AG10803 (cell line): ENCODE data around the gene ST6GALNAC2.
"Not testable (repeated sequence)": the region's sequence is repeated elsewhere in the genome, so short reads cannot be mapped to it uniquely, and the experiment has no call there.

Source experiments
- DNase-seq: peaks from one replicate; pipeline ENCODE4 v3.0.0; 2010; ENCODE audit warnings: low read depth
- H3K4me3 ChIP-seq: 2 replicates; pipeline ENCODE4 v1.5.1; 2011; ENCODE audit warnings: mild to moderate bottlenecking, low read length, control low read depth
- CTCF ChIP-seq: conservative IDR thresholded peaks from 2 replicates; pipeline ENCODE4 v1.5.1; 2011; ENCODE audit warnings: mild to moderate bottlenecking, low read length, control low read depth, inconsistent platforms

Gene ST6GALNAC2

DNA sequence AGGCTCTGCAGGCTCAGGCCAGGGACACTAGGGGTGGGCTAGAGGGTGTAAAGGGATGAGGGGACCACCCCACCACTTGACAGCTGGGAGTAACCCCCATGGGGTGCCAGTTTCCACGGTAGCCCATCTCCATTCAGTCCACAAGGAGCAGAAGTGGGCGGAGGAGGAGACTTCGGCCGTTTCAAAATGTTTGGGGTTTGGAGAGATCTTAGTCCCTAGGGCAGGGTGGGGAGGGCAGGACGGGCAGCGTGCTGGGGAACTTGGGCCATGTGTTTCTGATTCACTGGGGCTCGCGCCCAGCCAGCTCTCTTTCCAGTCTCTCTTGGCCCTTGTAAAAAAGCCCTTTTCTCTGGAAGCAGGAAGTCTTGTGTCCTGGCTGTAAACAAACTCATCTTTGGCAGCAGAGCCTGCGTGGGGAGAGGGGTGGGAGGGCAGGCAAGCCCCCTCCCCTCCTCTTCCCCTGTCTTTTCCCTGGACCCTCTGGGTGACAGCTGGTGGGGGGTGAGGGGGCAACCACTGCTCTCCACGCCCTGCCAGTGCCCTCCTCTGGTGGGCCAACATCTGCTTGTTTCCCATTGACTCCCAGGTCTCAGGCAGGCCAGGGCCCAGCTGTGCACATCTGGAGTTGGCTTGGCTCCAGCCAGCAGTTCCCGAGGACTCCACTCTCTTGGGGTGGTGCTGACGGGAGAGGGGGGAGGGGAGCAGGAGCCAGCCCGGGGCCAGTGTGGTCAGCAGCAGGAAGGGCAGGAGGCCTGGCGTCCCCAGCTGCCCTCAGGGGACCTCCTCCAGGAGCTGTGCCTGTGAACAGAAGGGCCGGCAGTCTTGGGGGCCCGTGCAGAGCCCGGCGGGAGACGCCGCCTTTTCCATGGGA, 56.2 kb downstream of the ST6GALNAC2 start:
- peak; percentile 38; the same call in 1 of the 2 replicates for TF ChIP-seq CTCF
- DNase-seq, result peak; percentile 95
- H3K4me3 ChIP-seq, result peak overlapping the region; percentile 26

GRCh38 chr17:76528528-76529223, 57.0 kb downstream of the ST6GALNAC2 start:
- no peak; the same call in 1 of the 2 replicates for TF ChIP-seq CTCF
- no peak overlapping the region for H3K4me3 ChIP-seq
- peak; percentile 31 for DNase-seq

DNA sequence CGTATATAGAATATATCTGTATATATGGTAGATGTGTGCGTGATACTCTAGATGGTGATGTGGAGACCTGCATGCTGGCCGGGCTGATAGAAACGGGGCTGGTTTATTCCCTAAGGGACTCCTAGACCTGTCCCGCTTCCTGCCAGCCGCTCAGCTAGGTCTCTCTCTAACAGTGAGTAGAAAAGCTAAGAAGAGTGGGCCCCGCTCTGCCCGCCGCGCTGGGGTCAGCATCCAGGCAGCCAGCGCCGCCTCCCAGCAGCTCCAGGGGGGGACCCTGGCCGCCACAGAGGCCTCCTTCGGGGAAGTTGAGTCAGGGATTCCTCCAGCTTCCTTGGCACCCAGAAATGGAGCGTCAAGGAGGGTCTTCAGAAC, 57.5 kb downstream of the ST6GALNAC2 start:
- DNase-seq, result no peak
- H3K4me3 ChIP-seq, result no peak overlapping the region
- TF ChIP-seq CTCF, result no peak

GRCh38 chr17:76527430-76528111, 58.1 kb downstream of the ST6GALNAC2 start:
- TF ChIP-seq CTCF, result no peak
- no peak overlapping the region for H3K4me3 ChIP-seq
- peak; percentile 15 for DNase-seq

- not testable (repeated sequence) for H3K4me3 ChIP-seq, DNase-seq
Observed at GRCh38 chr17:76527016-76527415, 58.6 kb downstream of the ST6GALNAC2 start.

DNA sequence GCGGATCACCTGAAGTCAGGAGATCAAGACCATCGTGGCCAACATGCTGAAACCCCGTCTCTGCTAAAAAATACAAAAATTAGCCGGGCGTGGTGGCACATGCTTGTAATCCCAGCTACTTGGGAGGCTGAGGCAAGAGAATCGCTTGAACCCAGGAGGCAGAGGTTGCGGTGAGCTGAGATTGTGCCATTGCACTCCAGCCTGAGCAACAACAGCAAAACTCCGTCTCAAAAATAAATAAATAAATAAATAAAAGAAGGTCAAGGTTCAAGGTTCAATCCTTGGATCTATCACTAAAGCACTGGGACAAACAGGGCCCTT, 60.2 kb downstream of the ST6GALNAC2 start:
- not testable (repeated sequence) for H3K4me3 ChIP-seq, DNase-seq

GRCh38 chr17:76524598-76525512, 60.8 kb downstream of the ST6GALNAC2 start:
- peak; percentile 62 for DNase-seq
- no peak for TF ChIP-seq CTCF
- H3K4me3 ChIP-seq, result no peak overlapping the region
